GM18505 (cell line): ENCODE results near the gene RSKR.

Experiments used
- ATAC-seq: cut with Tn5 transposase; IDR thresholded peaks from one replicate; pipeline ENCODE4 v1.9.1; 2021; ENCODE audit not compliant: unreplicated experiment
- POLR2A ChIP-seq: IDR thresholded peaks from 4 replicates; pipeline ENCODE4 v1.6.1; 2011; ENCODE audit warnings: borderline replicate concordance; ENCODE audit not compliant: insufficient read depth, insufficient read length; ENCODE audit errors: extremely low read depth

Gene RSKR

GRCh38 chr17:28570716-28571360, 43.1 kb downstream of the RSKR start:
- no peak for TF ChIP-seq POLR2A
- peak; percentile 22 for ATAC-seq

- no peak for ATAC-seq
- TF ChIP-seq POLR2A, result no peak
Observed at GRCh38 chr17:28569446-28569845, 44.5 kb downstream of the RSKR start.

GRCh38 chr17:28567604-28568003, 46.4 kb downstream of the RSKR start:
- ATAC-seq, result no peak
- no peak for TF ChIP-seq POLR2A

- no peak for TF ChIP-seq POLR2A
- ATAC-seq, result no peak
Observed at GRCh38 chr17:28563475-28563874, 50.5 kb downstream of the RSKR start.
